Left renal pelvis (tissue), 4 donors: ENCODE results near the gene MFRP. TPM values are rescaled to one million over a fixed set of nuclear protein-coding genes. Genes with fewer than 3 reads are reported as not detected.

Experiments used
- DNase-seq, 4 donors: peaks; one replicate each; pipeline ENCODE4 v3.0.0-alpha.2; 2013; ENCODE audit warnings: low read depth in 4 of 4, low spot score in 3 of 4
- polyA plus RNA-seq, 4 donors: library from polyadenylated mRNA; unstranded; fragments of 120-200 nt; gene quantifications; one replicate each; pipeline ENCODE4 v1.2.1, GENCODE V29; 2013; ENCODE audit not compliant: insufficient read length in 4 of 4

The MFRP gene
- polyA plus RNA-seq, 4 donors: not detected

DNA sequence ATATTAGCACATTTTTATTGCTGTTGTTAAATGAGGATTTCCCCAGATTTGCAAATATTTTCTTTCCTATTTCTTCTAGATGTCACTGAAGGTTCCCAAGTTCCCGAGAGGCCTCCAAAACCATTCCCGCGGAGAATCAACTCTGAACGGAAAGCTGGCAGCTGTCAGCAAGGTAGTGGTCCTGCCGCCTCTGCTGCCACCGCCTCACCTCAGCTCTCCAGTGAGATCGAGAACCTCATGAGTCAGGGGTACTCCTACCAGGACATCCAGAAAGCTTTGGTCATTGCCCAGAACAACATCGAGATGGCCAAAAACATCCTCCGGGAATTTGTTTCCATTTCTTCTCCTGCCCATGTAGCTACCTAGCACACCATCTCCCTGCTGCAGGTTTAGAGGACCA is 47.1 kb downstream of the MFRP start:
- DNase-seq: no peak

DNA sequence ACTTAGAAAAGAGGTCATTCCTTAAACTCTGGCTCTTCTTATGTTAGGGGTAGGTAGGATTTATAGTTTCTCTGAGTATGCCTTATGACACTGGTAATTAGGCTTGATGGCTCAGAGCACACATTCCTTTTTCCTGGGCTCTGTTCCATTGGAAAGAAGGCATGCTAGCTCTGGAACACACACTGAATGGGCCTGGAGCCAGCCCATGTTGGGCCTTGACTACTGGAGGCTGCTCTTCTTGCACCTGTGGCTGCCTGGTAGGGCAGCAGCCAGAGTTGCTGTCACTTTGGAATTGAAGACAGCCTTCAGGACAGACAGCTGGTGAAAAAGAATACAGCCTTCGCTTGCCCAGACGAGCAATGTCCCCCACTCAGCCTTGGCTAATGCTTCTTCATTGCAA is 47.8 kb downstream of the MFRP start:
- DNase-seq: no peak

DNA sequence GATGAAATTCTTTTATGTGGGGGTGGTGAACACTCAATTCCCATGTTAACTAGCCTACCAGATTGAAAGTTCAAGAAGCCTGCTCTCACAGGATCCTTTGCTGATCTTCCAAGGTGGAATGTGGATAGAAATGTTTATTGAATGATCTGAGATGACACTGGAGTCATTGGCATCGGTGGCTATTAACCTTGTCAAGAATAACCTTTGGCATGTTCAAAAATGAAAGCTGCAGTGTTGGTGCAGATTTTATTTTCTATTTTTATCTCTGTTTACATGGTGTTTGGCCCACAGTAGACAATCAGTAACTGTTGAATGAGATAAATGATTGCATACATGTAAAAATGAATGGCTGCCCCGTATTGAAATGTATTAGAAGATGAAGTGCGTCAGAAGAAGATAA is 48.6 kb downstream of the MFRP start:
- DNase-seq: no peak

DNA sequence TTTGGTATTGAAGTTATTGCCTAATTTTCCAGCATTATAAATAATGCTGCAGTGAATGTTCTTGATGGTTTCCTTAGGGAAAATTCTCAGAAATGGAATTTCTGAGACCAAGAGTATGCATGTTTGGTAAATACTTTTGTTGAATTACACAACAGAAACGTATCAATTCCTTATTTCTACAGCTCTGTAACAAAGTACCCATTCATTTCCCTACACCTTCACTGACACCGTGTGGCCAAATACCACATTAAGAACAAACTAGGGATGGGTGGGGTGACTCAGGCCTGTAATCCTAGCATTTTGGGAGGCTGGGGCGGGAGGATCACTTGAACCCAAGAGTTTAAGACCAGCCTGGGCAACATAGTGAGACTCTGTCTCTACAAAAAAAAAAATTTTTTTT is 51.3 kb downstream of the MFRP start:
- no peak for DNase-seq

DNA sequence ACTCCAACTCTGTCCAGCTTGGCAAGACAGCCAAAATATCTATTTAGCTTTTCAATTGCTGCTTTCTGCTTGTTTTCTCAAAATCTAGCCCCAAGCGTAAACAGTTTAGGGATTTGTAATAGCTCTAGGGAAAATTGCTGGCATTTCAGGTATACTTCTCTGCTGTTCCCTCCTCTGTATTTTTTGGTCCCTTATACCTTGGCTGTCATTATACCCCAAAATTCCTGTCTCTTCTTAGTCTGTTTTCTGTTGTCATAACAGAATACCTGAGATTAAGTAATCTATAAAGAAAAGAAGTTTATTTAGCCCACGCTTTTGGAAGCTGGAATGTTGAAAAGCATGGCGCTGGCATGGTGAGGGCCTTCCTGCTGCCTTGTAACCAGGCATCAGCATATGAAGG is 53.0 kb downstream of the MFRP start:
- DNase-seq: no peak

DNA sequence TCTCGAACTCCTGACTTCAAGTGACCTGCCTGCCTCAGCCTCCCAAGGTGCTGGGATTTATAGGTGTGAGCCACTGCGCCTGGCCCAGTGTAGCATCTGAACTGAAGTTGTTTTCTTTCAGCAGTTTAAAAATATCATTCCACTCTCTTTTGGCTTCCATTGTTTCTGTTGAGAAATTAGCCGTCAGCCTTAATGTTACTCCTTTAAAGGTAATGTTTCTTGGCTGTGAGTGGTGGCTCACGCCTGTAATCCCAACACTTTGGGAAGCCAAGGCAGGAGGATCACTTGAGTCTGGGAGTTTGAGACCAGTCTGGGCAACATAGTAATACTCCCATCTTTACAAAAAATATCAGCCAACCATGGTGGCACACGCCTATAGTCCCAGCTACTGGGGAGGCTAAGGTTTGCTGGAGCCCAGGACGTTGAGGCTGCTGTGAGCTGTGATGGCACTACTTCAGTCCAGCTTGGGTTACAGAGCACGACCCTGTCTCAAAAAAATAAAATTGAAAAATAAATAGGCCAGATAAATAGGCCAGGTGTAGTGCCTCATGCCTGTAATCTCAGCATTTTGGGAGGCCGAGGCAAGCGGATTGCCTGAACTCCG is 55.5 kb downstream of the MFRP start:
- DNase-seq: no peak

Other genes starting within 250 kb of the MFRP start
- 10 to 100 TPM; 46.0 to 68.5 (median 62.1) TPM for gene DPAGT1, start 244.9 kb downstream of the MFRP start, polyA plus RNA-seq
- 10 to 100 TPM; 10.3 to 15.6 (median 11.3) TPM for gene C2CD2L, start 239.4 kb downstream of the MFRP start, polyA plus RNA-seq
- gene HINFP, start 225.1 kb downstream of the MFRP start, polyA plus RNA-seq: 10 to 100 TPM; 21.3 to 44.1 (median 26.5) TPM
- 1 to 10 TPM in 2 of 4 donors, under 1 TPM in 2; 0.63 to 1.2 (median 0.88) TPM for gene ABCG4, start 197.7 kb downstream of the MFRP start, polyA plus RNA-seq
- gene NLRX1, start 178.0 kb downstream of the MFRP start, polyA plus RNA-seq: 10 to 100 TPM in 3 of 4 donors, 1 to 10 TPM in 1; 7.8 to 12.6 (median 10.2) TPM
- 10 to 100 TPM in 3 of 4 donors, under 1 TPM in 1; 0.35 to 18.2 (median 12.8) TPM for gene NHERF4, start 161.2 kb downstream of the MFRP start, polyA plus RNA-seq
- gene CBL, start 140.4 kb downstream of the MFRP start, polyA plus RNA-seq: 10 to 100 TPM; 15.5 to 22.3 (median 20.4) TPM
- gene MCAM, start 29.6 kb downstream of the MFRP start, polyA plus RNA-seq: 10 to 100 TPM; 48.9 to 77.2 (median 53.0) TPM
- 10 to 100 TPM; 28.4 to 34.5 (median 30.9) TPM for gene RNF26, start 12.2 kb downstream of the MFRP start, polyA plus RNA-seq
- gene C1QTNF5, start 5.8 kb downstream of the MFRP start, polyA plus RNA-seq: 10 to 100 TPM; 20.5 to 34.3 (median 25.3) TPM
- 10 to 100 TPM in 2 of 4 donors, 1 to 10 TPM in 2; 1.7 to 15.9 (median 9.5) TPM for gene USP2, start 35.0 kb upstream of the MFRP start, polyA plus RNA-seq
- gene THY1, start 76.5 kb upstream of the MFRP start, polyA plus RNA-seq: 100 to 1,000 TPM in 1 of 4 donors, 10 to 100 TPM in 3; 79.8 to 137 (median 91.0) TPM